HG03045 (cell line): ENCODE measurements around the gene ZNF385D.
"Not testable (repeated sequence)": the region's sequence is repeated elsewhere in the genome, so short reads cannot be mapped to it uniquely, and the experiment has no call there.

Source experiments
- ATAC-seq: cut with Tn5 transposase; IDR thresholded peaks from one replicate; pipeline ENCODE4 v1.9.1; 2021; ENCODE audit warnings: mild to moderate bottlenecking, moderate library complexity; ENCODE audit not compliant: unreplicated experiment

ZNF385D gene

DNA sequence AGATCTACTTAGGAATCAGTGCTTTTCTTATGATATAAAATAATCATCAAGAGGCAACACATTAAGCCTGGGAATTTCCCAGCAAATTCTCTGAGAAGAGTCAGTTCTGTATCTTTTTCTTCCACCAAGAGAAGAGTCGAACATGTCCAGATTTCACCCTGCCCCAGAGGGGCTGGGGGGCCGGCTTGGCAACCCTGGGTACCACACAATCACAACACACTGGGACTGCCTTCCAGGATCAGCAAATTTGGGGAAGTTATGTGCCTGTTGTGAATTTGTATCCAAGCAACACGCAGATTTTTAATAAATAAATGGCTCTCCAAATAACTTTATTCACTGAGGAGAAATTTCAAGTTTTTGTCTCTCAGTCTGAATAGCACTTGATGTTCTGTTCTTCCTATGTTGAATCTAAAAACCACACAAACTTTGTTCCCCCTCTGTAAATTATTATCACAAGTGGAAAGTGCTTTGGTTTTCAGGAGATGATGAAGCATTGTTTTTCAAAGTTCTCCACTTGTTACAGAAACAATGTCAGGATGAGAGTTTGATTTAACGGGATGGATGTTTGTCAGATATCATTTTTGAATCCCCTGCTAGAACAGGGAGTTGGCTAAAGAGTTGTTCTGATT, 357.2 kb downstream of the ZNF385D start:
- ATAC-seq, result no peak

DNA sequence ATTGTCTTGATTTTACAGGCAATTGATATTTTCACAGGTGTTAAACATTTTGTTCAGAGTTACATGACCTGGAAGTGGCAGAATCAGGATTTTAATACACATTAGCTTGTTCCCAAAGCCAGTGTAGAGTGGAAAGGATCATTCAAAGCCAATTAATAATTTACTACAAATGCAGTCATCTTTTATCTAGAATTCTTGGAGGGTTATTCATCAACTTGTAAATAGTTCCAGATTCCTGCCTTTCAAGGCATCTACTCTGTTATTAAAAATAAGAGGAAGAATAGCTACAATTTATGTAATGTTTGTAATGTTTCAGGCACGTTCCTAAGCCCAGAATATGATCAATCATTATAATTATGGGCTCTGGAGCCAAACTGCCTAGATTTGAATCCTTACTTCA, 358.5 kb downstream of the ZNF385D start:
- no peak for ATAC-seq

DNA sequence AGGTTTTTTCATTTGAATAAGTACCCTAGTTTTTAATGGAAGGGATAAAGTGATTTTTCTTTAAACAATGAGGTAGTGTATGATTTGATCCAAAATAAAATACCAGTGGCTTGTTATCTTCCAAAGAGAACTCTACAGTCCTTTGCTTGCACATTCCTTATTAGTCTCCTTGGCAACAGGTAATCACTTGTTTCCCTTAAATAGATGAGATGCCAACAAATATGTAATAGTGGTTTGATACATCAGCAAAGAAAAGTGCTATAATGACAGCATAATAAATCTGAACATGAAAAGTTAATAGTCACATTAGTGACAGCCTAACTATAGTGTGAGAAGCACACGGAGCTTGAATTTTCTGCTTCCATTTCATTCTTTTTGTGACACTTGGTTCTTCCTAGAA, 360.2 kb downstream of the ZNF385D start:
- no peak for ATAC-seq

DNA sequence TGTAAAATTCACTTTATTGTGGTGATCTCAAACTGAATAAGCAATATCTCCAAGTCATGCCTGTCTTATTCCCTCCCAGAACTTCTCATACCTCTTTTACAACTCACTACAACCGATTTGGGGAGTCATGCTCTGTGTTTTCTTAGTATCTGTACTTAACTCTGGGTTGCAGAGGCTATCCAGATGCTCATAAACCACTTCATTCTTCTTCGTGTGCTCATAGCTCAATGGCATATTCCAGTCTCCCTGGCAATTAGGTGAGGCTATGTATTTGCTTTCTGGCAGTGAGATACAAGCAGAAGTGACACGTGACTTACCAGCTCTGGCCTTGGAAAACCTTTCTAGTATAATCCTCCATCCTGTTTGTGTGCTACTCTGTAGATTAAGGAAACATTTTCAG, 360.9 kb downstream of the ZNF385D start:
- ATAC-seq, result no peak

GRCh38 chr3:21387142-21387826, 363.7 kb downstream of the ZNF385D start:
- not testable (repeated sequence) for ATAC-seq

- ATAC-seq, result not testable (repeated sequence)
Observed at GRCh38 chr3:21378036-21378435, 373.0 kb downstream of the ZNF385D start.

- ATAC-seq, result no peak
Observed at GRCh38 chr3:21377071-21377769, 373.8 kb downstream of the ZNF385D start.

DNA sequence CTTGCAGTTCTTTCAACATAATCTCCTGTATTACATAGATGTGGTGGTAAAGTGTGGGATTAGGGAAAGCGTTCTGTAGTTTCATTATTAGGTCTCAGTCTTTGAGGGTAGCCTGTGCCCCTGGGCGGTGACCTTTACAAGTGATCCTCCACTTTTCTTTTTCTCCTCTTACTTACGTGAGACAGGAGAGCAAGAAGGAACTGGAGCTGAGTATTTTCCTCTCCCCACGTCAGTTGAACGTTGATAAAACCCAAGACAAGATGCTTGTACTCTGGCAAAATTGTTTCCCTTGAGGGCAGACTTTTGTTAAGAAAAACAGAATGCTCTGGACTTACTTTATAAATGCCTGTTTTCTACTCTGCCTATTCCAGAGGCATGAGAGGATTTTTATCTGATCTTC, 378.7 kb downstream of the ZNF385D start:
- no peak for ATAC-seq
